IPS-18c (cell line): ENCODE measurements around the gene C1QTNF6.
"Not testable (repeated sequence)": the region's sequence is repeated elsewhere in the genome, so short reads cannot be mapped to it uniquely, and the experiment has no call there.

Source experiments
- H3K4me3 ChIP-seq: 2 replicates; pipeline ENCODE4 v1.7.0; 2013; ENCODE audit warnings: low read depth, mild to moderate bottlenecking, low read length, moderate library complexity; ENCODE audit not compliant: insufficient read depth
- H3K9me3 ChIP-seq: one replicate; pipeline ENCODE4 v1.6.1; 2013; ENCODE audit warnings: mild to moderate bottlenecking, low read length, moderate library complexity; ENCODE audit not compliant: control insufficient read depth, insufficient read depth

Gene C1QTNF6

DNA sequence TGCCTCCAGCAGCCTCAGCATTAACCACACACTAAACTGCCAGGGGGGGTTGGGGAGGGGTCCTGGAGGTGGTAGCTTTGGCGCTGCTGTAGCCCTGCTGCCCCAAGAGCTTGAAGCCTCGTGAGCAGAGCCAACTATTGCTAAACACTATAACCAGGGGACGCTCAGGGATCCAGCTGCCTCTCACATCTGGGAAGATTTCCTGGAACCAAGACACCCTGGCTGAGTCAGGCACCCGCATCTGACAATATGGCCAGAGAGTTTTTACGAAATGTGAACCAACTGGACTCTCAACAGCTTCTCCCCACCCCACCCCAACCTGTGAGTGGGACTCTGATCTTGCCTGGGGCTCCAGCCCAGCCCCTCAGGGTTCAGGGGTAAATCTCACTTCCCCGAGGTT, 14.3 kb downstream of the C1QTNF6 start:
- no peak overlapping the region for H3K4me3 ChIP-seq
- no peaks in the 10 kb centered on the region for H3K9me3 ChIP-seq

DNA sequence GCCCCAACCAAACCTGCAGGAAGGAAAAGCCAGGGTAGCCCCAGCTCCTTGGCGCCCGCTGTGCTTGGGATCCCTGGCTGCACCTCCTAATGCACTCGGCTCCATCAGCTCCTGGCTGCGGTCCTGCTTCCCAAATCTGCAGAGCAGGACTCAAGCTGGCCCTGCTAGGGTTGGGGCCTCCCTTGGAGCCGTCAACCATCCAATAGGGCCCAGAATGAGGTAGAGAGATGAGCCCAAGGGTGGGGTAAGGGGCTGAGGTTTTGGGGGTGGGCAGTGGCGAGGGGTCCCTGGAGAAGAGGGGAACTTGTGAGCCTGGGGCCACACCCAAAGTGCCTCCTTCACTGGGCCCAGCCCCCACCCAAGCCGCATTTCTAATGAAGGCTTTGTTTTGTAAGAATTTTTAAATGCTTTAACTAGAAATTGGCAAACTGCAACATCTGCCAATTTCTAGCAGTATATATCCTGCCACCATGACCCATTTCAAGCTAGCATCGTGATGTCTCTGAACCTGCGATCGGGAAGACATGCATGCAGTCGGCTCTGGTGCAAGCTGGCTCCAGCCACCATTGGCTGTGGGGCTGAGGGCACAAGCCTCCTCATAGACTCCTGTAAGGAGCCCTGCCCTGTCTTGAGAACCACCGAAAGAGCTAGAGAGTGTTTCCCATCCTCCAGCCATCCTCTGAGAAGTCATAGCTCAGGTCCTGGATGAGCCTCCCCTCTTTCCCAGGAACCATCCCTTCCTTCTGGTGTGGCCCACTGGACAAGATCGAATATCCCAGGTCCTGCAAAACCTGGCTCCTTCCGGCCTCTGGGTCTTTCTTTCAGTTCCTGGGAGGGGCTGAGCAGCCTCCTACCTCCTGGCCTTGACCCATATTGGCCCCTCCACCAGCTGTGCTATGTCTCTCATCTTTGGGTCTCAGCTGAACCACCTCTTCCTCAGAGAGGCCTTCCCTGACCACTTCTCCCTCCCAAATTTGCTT, 15.5 kb downstream of the C1QTNF6 start:
- Histone ChIP-seq H3K4me3 (no peak overlapping the region), H3K9me3 (no peaks in the 10 kb centered on the region)

DNA sequence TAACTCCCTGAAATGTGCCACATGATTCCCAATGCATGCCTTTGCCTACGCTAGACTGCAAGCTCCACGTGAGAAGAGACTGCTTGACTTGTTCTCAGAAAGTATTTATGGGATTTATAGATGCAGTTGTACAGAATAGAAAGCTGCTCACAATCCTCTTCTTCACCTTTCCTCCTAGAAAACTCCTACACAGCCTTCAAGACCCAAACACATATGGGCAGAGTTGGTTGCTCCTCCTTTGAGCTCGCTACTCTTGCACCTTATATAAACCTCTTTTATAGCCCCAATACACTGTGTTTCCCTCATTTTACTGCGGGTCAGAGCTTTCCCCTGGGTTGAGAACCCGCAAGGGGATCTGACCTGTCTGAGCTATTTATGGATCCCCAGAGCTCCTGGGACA, 16.4 kb downstream of the C1QTNF6 start:
- H3K9me3 ChIP-seq: no peaks in the 10 kb centered on the region
- no peak overlapping the region for H3K4me3 ChIP-seq

DNA sequence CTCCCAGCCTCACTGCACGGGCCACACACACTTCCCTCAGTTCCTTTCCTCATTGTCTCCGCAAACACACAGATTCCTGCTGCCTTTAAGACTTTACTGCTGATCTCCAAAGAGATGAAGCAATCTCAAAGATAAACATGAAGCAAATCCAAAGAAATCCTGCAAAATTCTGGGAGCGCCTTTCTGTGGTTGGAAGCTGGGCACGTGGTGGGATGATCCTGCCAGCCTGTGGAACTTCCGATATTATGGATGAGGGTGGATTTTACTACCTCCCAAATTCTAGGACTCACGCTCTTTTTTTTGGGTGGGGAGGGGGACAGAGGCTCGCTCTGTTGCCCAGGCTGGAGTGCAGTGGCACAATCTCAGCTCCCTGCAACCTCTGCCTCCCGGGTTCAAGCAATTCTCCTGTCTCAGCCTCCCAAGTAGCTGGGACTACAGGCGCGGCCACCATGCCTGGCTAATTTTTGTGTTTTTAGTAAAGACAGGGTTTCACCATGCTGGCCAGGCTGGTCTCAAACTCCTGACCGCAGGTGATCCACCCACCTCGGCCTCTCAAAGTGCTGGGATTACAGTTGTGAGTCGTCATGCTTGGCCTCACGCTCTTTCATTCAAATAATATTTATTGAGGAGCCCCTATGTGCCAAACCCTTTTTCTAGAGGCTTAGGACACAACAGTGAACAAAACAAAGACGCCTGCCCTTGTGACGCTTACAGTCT, 17.2 kb downstream of the C1QTNF6 start:
- not testable (repeated sequence) for H3K9me3 ChIP-seq, H3K4me3 ChIP-seq

DNA sequence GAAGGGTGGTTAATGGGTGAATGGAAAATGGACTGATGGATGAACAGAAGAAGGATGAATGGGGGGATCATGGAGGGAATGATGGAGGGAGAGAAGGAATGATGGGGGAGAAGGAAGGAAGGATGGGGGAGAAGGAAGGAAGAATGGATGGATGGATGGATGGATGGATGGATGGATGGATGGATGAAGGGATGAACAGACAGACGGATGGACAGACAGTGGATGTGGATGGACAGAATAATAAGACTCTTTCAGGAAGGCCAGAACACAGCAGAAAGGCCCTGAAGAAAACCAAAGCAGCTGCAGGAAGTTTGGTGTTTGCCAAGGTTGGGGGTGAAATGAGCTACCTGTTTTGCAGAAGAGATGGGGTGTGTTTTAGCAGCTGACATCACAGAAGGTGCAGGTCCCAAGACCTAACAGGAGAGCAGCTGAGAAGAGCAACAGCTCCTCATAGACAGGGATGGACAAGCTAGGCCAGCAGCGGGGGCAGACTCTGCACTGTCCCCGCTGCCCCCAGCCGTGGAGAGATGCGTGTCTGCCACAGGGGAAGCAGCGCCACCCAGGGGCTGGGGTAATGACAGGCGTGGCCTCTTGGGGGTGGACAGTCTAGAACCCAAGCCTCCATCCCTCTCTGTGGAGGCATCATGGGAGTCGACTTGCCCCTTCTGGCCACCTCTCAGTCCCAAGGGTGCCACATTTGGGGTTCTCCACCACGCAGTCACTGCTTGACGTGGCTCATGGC, 17.9 kb downstream of the C1QTNF6 start:
- no peak overlapping the region for H3K4me3 ChIP-seq
- no peaks in the 10 kb centered on the region for H3K9me3 ChIP-seq

GRCh38 chr22:37169406-37169805, 18.6 kb downstream of the C1QTNF6 start:
- no peaks in the 10 kb centered on the region for H3K9me3 ChIP-seq
- no peak overlapping the region for H3K4me3 ChIP-seq

- Histone ChIP-seq H3K4me3 (no peak overlapping the region), H3K9me3 (no peaks in the 10 kb centered on the region)
These were observed 19.9 kb downstream of the C1QTNF6 start for GRCh38 chr22:37167981-37168647.

DNA sequence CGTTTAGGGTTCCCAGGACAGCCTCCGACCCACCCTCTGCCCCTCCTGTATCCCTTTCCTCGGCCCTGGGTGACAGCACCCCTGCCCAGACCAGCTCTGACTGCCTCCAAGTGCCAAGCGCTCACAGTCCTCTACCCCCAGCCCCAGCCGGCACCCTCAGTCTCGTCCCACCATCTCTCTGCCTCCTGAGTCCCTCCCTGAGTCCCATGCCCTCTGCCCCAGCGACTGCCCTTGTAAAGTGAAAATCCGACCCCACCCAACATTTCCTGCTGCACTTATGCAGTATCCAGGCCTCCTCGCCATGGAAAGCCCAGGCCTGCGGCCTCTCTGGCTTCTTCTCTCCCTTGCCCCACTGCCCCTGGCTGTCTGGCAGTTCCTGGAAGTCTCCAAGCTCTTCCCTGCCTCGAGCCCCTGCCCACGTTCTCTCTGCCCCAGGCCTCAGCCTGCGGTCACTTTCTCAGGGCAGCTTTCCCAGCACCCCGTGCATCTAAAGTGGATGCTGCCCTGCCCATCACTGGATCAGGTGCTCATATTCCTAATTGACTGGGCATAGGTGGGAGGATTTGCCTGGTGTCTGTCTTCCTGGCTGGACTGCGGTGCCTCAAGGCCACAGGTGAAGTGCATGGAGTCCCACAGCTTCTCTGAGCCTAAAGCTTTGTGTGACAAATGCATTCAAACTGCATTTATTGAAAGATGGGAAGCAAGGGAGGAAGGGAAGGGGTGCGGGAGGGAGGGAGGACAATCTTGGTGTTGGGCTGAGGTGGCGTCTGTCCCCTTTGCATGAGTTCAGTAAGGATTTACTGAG, 20.7 kb downstream of the C1QTNF6 start:
- Histone ChIP-seq H3K4me3 (no peak overlapping the region), H3K9me3 (peaks cover 2% of the 10 kb centered on the region)

- Histone ChIP-seq H3K9me3 (peaks cover 2% of the 10 kb centered on the region), H3K4me3 (no peak overlapping the region)
These were observed 21.4 kb downstream of the C1QTNF6 start for GRCh38 chr22:37166675-37167066.

DNA sequence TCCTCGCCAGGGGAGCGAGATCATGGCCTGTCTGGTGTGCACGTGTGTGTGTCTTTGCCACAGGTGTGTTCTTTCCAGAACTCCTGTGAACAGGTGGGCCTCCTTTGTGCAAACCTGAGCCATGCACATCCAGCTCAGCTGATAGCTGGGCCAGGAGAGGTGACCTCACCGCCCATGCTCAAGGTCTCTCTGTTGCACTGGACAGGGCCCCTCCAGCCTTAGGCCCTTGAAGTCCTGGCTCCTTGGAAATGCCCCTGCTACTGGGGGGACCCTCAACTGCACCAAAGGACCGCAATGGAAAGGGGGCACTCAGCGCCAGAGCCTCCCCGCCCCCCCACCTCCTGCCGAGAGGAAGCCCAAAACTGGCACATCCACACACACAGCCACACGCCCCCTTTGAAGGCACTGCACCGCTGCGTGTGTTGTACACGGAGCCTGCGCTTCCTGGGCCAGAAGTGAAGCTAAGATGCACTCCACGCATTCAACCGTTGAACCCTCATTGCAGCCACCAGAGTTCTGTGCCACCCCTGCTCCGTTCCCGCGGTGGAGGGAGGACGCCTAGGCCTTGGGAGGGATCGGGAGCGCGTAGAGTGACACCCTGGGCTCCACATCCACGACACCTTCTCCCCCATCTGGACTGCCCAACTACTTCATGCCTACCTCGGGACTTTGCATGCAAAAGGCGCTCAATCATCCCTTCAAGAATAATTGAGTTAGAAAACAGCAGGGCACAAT, 21.9 kb downstream of the C1QTNF6 start:
- peaks cover 2% of the 10 kb centered on the region for H3K9me3 ChIP-seq

GRCh38 chr22:37165066-37165465, 23.0 kb downstream of the C1QTNF6 start:
- no peak overlapping the region for H3K4me3 ChIP-seq

More for the DNA sequence above, 21.9 kb downstream of the C1QTNF6 start:
- no peak overlapping the region; the same call in 1 of the 2 replicates for H3K4me3 ChIP-seq

GRCh38 chr22:37164505-37164887, 23.6 kb downstream of the C1QTNF6 start:
- peaks cover 2% of the 10 kb centered on the region for H3K9me3 ChIP-seq

More at GRCh38 chr22:37165066-37165465, 23.0 kb downstream of the C1QTNF6 start:
- H3K9me3 ChIP-seq: peaks cover 2% of the 10 kb centered on the region

GRCh38 chr22:37163575-37164504, 24.2 kb downstream of the C1QTNF6 start:
- peaks cover 2% of the 10 kb centered on the region for H3K9me3 ChIP-seq
- no peak overlapping the region for H3K4me3 ChIP-seq

More at GRCh38 chr22:37164505-37164887, 23.6 kb downstream of the C1QTNF6 start:
- H3K4me3 ChIP-seq: no peak overlapping the region

GRCh38 chr22:37163096-37163489, 25.0 kb downstream of the C1QTNF6 start:
- H3K4me3 ChIP-seq: no peak overlapping the region
- peaks cover 2% of the 10 kb centered on the region for H3K9me3 ChIP-seq
